Smooth muscle cell (in vitro differentiated cells): ENCODE data around the gene SLCO2A1. TPM values are rescaled to one million over a fixed set of nuclear protein-coding genes. Genes with fewer than 3 reads are reported as not detected.

Source experiments
- DNase-seq: peaks from one replicate; lab custom pipeline; 2025; ENCODE audit not compliant: unreplicated experiment; lab: John Stamatoyannopoulos, UW
- H2AFZ ChIP-seq: fragments of 200-600 bp; sonication (generic); 2 replicates; pipeline ENCODE4 v1.6.0; 2016; ENCODE audit warnings: antibody characterized with exemption, low read depth, mild to moderate bottlenecking
- H3F3A ChIP-seq: fragments of 200-600 bp; sonication (generic); 2 replicates; pipeline ENCODE4 v1.6.0; 2017; ENCODE audit warnings: antibody characterized with exemption, low read depth
- H3K27ac ChIP-seq: fragments of 200-600 bp; sonication (generic); 2 replicates; pipeline ENCODE4 v1.5.1; 2016; ENCODE audit warnings: low read depth, mild to moderate bottlenecking
- H3K27me3 ChIP-seq: fragments of 200-600 bp; sonication (generic); 2 replicates; pipeline ENCODE4 v1.6.1; 2016; ENCODE audit warnings: low read depth, mild to moderate bottlenecking
- H3K36me3 ChIP-seq: fragments of 200-600 bp; sonication (generic); 2 replicates; pipeline ENCODE4 v1.5.1; 2016; ENCODE audit warnings: low read depth
- H3K4me1 ChIP-seq: fragments of 200-600 bp; sonication (generic); 2 replicates; pipeline ENCODE4 v1.5.1; 2016; ENCODE audit warnings: low read depth
- H3K4me2 ChIP-seq: fragments of 200-600 bp; sonication (generic); 2 replicates; pipeline ENCODE4 v1.6.0; 2016; ENCODE audit warnings: mild to moderate bottlenecking
- H3K4me3 ChIP-seq: fragments of 200-600 bp; sonication (generic); 2 replicates; pipeline ENCODE4 v1.5.1; 2016; ENCODE audit warnings: mild to moderate bottlenecking
- H3K79me2 ChIP-seq: fragments of 200-600 bp; sonication (generic); 2 replicates; pipeline ENCODE4 v1.6.0; 2016; ENCODE audit warnings: low read depth, mild to moderate bottlenecking
- H3K9ac ChIP-seq: fragments of 200-600 bp; sonication (generic); 2 replicates; pipeline ENCODE4 v1.6.0; 2016; ENCODE audit warnings: low read depth
- H3K9me3 ChIP-seq: fragments of 200-600 bp; sonication (generic); replicated peaks from 2 replicates; pipeline ENCODE4 v1.5.1; 2016; ENCODE audit warnings: low read depth
- H4K20me1 ChIP-seq: fragments of 200-600 bp; sonication (generic); 2 replicates; pipeline ENCODE4 v1.6.0; 2016; ENCODE audit warnings: low read depth
- CTCF ChIP-seq: fragments of 200-600 bp; sonication (generic); IDR thresholded peaks from 2 replicates; pipeline ENCODE4 v1.5.1; 2017; ENCODE audit warnings: borderline replicate concordance, mild to moderate bottlenecking, antibody characterized with exemption; ENCODE audit not compliant: insufficient read depth, poor library complexity, severe bottlenecking
- WGBS: methylation state at CpG from one replicate; pipeline ENCODE4 v1.1.7; 2016; ENCODE audit warnings: low lambda C conversion rate; 5-methylcytosine and 5-hydroxymethylcytosine counted together
- polyA plus RNA-seq: library from polyadenylated mRNA; unstranded; fragments of >200 nt; fragmentation: Nextera tagmentation; extraction: Ambion mirVana; gene quantifications from 2 replicates; pipeline ENCODE4 v1.2.1, GENCODE V29; 2016
- total RNA-seq: library from RNA; depleted of rRNA; stranded (reverse); fragments of >200 nt; gene quantifications from 2 replicates; pipeline ENCODE4 v1.2.3, GENCODE V29; 2014

SLCO2A1 gene
- total and polyA plus RNA-seq, 2 experiments from 2014 or later: 7.7 to 14.2 TPM

GRCh38 chr3:133986311-133986710 lies 43.4 kb downstream of the SLCO2A1 start:
- no peak overlapping the region for H3K4me2 ChIP-seq
- no peaks in the 10 kb centered on the region for H3K9me3 ChIP-seq
- WGBS: 67% methylated on average over 6 of the region's 6 CpGs
- H3F3A ChIP-seq: no peaks in the 10 kb centered on the region
- no peak overlapping the region for H3K9ac ChIP-seq
- H3K27me3 ChIP-seq: no peaks in the 10 kb centered on the region
- H3K4me3 ChIP-seq: no peak overlapping the region
- H4K20me1 ChIP-seq: no peaks in the 10 kb centered on the region
- no peak for TF ChIP-seq CTCF
- no peaks in the 10 kb centered on the region for H3K36me3 ChIP-seq
- no peak for DNase-seq
- peaks cover 4% of the 10 kb centered on the region for H3K79me2 ChIP-seq
- peaks cover 12% of the 10 kb centered on the region for H3K4me1 ChIP-seq
- H3K27ac ChIP-seq: no peak overlapping the region
- H2AFZ ChIP-seq: no peak overlapping the region

- Histone ChIP-seq H3K9ac (no peak overlapping the region), H3K4me3 (no peak overlapping the region), H3K9me3 (no peaks in the 10 kb centered on the region), H3K27me3 (no peaks in the 10 kb centered on the region), H2AFZ (no peak overlapping the region), H4K20me1 (no peaks in the 10 kb centered on the region), H3K4me1 (peaks cover 12% of the 10 kb centered on the region), H3F3A (no peaks in the 10 kb centered on the region), H3K36me3 (no peaks in the 10 kb centered on the region), H3K4me2 (no peak overlapping the region), H3K79me2 (peaks cover 4% of the 10 kb centered on the region), H3K27ac (no peak overlapping the region)
- TF ChIP-seq CTCF: no peak
- DNase-seq: no peak
- 86% methylated on average over 7 of the region's 7 CpGs for WGBS
Observed at GRCh38 chr3:133984975-133985374, 44.8 kb downstream of the SLCO2A1 start.

GRCh38 chr3:133983576-133984560 lies 45.9 kb downstream of the SLCO2A1 start:
- peaks cover 7% of the 10 kb centered on the region for H3K4me1 ChIP-seq
- no peak overlapping the region for H2AFZ ChIP-seq
- H3K4me2 ChIP-seq: no peak overlapping the region
- no peaks in the 10 kb centered on the region for H3K27me3 ChIP-seq
- no peak for DNase-seq
- no peak overlapping the region for H3K4me3 ChIP-seq
- H3K36me3 ChIP-seq: no peaks in the 10 kb centered on the region
- H3F3A ChIP-seq: no peaks in the 10 kb centered on the region
- H3K9me3 ChIP-seq: no peaks in the 10 kb centered on the region
- H3K9ac ChIP-seq: no peak overlapping the region
- no peaks in the 10 kb centered on the region for H4K20me1 ChIP-seq
- no peak overlapping the region for H3K27ac ChIP-seq
- WGBS: 89% methylated on average over 9 of the region's 9 CpGs
- peaks cover 4% of the 10 kb centered on the region for H3K79me2 ChIP-seq
- no peak for TF ChIP-seq CTCF

- 95% methylated on average over 7 of the region's 7 CpGs for WGBS
- no peak for TF ChIP-seq CTCF
- no peaks in the 10 kb centered on the region for H3K27me3 ChIP-seq
Observed at GRCh38 chr3:133983126-133983525, 46.6 kb downstream of the SLCO2A1 start.

More at GRCh38 chr3:133983126-133983525, 46.6 kb downstream of the SLCO2A1 start:
- no peak for DNase-seq
- Histone ChIP-seq H3K27ac (no peak overlapping the region), H3K9me3 (no peaks in the 10 kb centered on the region), H2AFZ (no peak overlapping the region), H4K20me1 (no peaks in the 10 kb centered on the region), H3K4me2 (no peak overlapping the region), H3K36me3 (no peaks in the 10 kb centered on the region), H3K4me1 (no peaks in the 10 kb centered on the region), H3K4me3 (no peak overlapping the region), H3K9ac (no peak overlapping the region), H3K79me2 (peaks cover 4% of the 10 kb centered on the region), H3F3A (no peaks in the 10 kb centered on the region)
